Measurements from ENCODE around the gene TPM3. TPM values are rescaled to one million over a fixed set of nuclear protein-coding genes. Genes with fewer than 3 reads are reported as not detected.
A peak's percentile ranks its signal among the peaks of the same experiment; 100 is the strongest.
"Not testable (repeated sequence)": the region's sequence is repeated elsewhere in the genome, so short reads cannot be mapped to it uniquely, and the experiment has no call there.

TPM3 gene
- total RNA-seq, 2 experiments from 2014 or later, result 792 to 805 TPM

DNA sequence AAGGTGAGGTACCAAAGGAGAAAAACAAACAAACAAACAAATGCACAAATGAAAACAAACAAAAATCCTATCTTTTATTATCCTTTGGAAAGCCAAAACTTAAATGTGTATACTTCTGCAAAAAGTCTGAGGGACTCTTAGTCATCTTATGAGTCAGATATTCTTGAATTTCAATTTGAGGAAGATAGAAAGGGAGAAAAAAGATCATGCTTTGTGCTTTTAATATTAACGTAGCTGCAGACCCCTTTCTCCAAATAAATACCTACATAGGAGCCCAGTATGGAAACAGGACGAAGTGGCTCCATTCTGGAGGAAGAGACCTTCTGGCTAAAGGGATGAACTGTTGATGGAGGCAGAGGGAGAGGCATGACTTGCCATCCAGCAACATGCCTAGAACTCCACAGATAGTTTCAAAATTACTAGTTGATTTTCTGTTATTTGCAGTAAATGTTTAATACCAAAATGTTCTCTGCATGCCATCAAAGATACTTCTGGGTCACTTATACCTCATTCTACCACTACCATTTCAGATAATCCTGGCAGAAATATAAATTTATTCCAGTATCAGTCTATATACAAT is 62.4 kb downstream of the TPM3 start:
- H3K4me3 Mint-ChIP-seq, result no peak overlapping the region
- no peak overlapping the region for H3K27ac Mint-ChIP-seq
- POLR2A ChIA-PET, result no interaction called here
- no peak for DNase-seq
- no peaks in the 10 kb centered on the region for H3K27me3 Mint-ChIP-seq
- CTCF ChIA-PET, result no interaction called here
- H3K9me3 Mint-ChIP-seq, result peaks cover 2% of the 10 kb centered on the region
- H3K4me1 Mint-ChIP-seq, result peaks cover 9% of the 10 kb centered on the region
- H3K36me3 Mint-ChIP-seq (ENCODE audit: low read depth), result no peaks in the 10 kb centered on the region

- H3K36me3 Mint-ChIP-seq (ENCODE audit: low read depth); H3K27ac Mint-ChIP-seq; H3K4me3 Mint-ChIP-seq; POLR2A ChIA-PET; H3K27me3 Mint-ChIP-seq; H3K4me1 Mint-ChIP-seq; DNase-seq; H3K9me3 Mint-ChIP-seq: not testable (repeated sequence)
- CTCF ChIA-PET, result interaction anchor here (0.6 kb wide), 1 partner anchor 262 kb away, joined by 3 read pairs; no protein-coding TSS in a partner anchor
These were observed 68.7 kb downstream of the TPM3 start for GRCh38 chr1:154123205-154123604.

- no peak overlapping the region for H3K27ac Mint-ChIP-seq
- peaks cover 2% of the 10 kb centered on the region for H3K27me3 Mint-ChIP-seq
- H3K4me1 Mint-ChIP-seq, result peaks cover 14% of the 10 kb centered on the region
- no peaks in the 10 kb centered on the region for H3K9me3 Mint-ChIP-seq
- H3K4me3 Mint-ChIP-seq, result no peak overlapping the region
- no peak for DNase-seq
- CTCF ChIA-PET, result no interaction called here
- H3K36me3 Mint-ChIP-seq (ENCODE audit: low read depth), result no peaks in the 10 kb centered on the region
- POLR2A ChIA-PET, result no interaction called here
These were observed 74.3 kb downstream of the TPM3 start for GRCh38 chr1:154117642-154118041.

DNA sequence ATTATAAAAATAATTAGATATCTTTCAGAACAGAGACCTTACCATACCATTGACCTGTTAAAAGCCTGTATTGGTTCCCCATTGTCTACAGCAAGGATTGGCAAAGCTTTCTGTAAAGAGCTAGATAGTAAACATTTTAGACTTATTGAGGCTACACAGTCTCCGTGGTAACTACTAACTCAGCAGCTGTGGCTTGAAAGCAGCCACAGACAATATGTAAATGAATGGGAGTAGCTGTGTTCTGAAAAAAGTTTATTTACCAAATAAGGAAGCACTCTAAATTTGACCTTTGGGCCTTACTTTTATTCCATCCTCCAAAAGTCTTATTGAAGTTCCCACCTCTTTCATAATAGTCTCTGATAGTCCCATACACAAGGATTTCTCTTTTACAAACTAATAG is 76.7 kb downstream of the TPM3 start:
- Mint-ChIP-seq H3K9me3 (no peaks in the 10 kb centered on the region), H3K4me3 (no peak overlapping the region), H3K36me3 (ENCODE audit: low read depth) (no peaks in the 10 kb centered on the region), H3K27ac (peak overlapping the region; percentile 17), H3K27me3 (peaks cover 2% of the 10 kb centered on the region), H3K4me1 (peaks cover 14% of the 10 kb centered on the region)
- DNase-seq, result peak; percentile 30
- ChIA-PET POLR2A (interaction anchor here (0.9 to 1.2 kb wide), 2 partner anchors 43 to 125 kb away, joined by 6 to 7 read pairs; partner anchors contain the start of gene RPS27), CTCF (interaction anchor here (1.4 kb wide), 1 partner anchor 43 kb away, joined by 4 read pairs; no protein-coding TSS in a partner anchor)

Other genes with a start within 250 kb of the TPM3 start
- 100 to 1,000 TPM; 159 to 166 TPM for gene DENND4B, start 245.4 kb downstream of the TPM3 start, total RNA-seq
- 100 to 1,000 TPM; 107 TPM for gene CRTC2, start 233.5 kb downstream of the TPM3 start, total RNA-seq
- 10 to 100 TPM; 42.5 to 42.6 TPM for gene SLC39A1, start 228.6 kb downstream of the TPM3 start, total RNA-seq
- 1 to 10 TPM; 7.0 to 8.4 TPM for gene CREB3L4, start 224.2 kb downstream of the TPM3 start, total RNA-seq
- 100 to 1,000 TPM; 120 to 127 TPM for gene JTB, start 214.4 kb downstream of the TPM3 start, total RNA-seq
- under 1 TPM; 0.40 to 0.43 TPM for gene RAB13, start 205.8 kb downstream of the TPM3 start, total RNA-seq
- gene RPS27, start 201.3 kb downstream of the TPM3 start, total RNA-seq, result 1,000 to 10,000 TPM; 2,022 to 2,087 TPM
- gene NUP210L, start 37.0 kb downstream of the TPM3 start, total RNA-seq, result under 1 TPM; 0.05 to 0.08 TPM
- not detected for gene CFAP141, start 14.2 kb upstream of the TPM3 start, total RNA-seq
- gene UBAP2L, start 28.9 kb upstream of the TPM3 start, total RNA-seq, result 100 to 1,000 TPM; 155 to 157 TPM
- gene HAX1, start 80.5 kb upstream of the TPM3 start, total RNA-seq, result 100 to 1,000 TPM; 141 to 142 TPM
- not detected for gene AQP10, start 129.0 kb upstream of the TPM3 start, total RNA-seq
- 100 to 1,000 TPM; 142 to 149 TPM for gene ATP8B2, start 133.4 kb upstream of the TPM3 start, total RNA-seq
- gene IL6R, start 213.2 kb upstream of the TPM3 start, total RNA-seq, result 10 to 100 TPM; 15.7 to 16.0 TPM